Measurements from ENCODE around the gene SGTB. TPM values are rescaled to one million over a fixed set of nuclear protein-coding genes. Genes with fewer than 3 reads are reported as not detected.

The SGTB gene
- total RNA-seq, 1 experiment from 2014 or later: 13.0 TPM

- BruUV-seq (replicated peaks): no TSS peak
- Histone ChIP-seq H3K36me3 (ENCODE audit: control insufficient read depth, insufficient read depth, low read length) (no peaks in the 10 kb centered on the region), H3K9me3 (no peaks in the 10 kb centered on the region), H3K4me1 (peaks cover 16% of the 10 kb centered on the region), H3K27me3 (replicated peaks; ENCODE audit: control insufficient read depth, insufficient read depth, low read length) (no peaks in the 10 kb centered on the region), H3K4me3 (ENCODE audit: low read depth, low read length) (no peak overlapping the region)
- ChIA-PET CTCF (no interaction called here), POLR2A (no interaction called here)
- H3K4me1 Mint-ChIP-seq (ENCODE audit: low read depth, unreplicated experiment): peaks cover 16% of the 10 kb centered on the region
- no peaks in the 10 kb centered on the region for H3K27me3 Mint-ChIP-seq (ENCODE audit: insufficient read depth, unreplicated experiment)
- TF ChIP-seq CTCF (IDR thresholded peaks at IDR 0.05; ENCODE audit: insufficient read depth in 1 of 2, low read depth in 1 of 2, low read length in 1 of 2, severe bottlenecking in 1 of 2, unreplicated experiment in 1 of 2): no peak
- peaks cover 9% of the 10 kb centered on the region for H3K9me3 Mint-ChIP-seq (ENCODE audit: unreplicated experiment)
- peak overlapping the region; percentile 74 for H3K27ac Mint-ChIP-seq (ENCODE audit: unreplicated experiment)
- H3K36me3 Mint-ChIP-seq (ENCODE audit: insufficient read depth, unreplicated experiment): no peaks in the 10 kb centered on the region
- no peak for DNase-seq
- no peak overlapping the region for H3K4me3 Mint-ChIP-seq (ENCODE audit: unreplicated experiment)
- intact Hi-C loops (cut with micrococcal nuclease; ENCODE audit: unreplicated experiment): no loop called here
These were observed 29.0 kb upstream of the SGTB start for GRCh38 chr5:65750938-65751337.

GRCh38 chr5:65749956-65750355 is 28.0 kb upstream of the SGTB start:
- Mint-ChIP-seq H3K27me3 (ENCODE audit: insufficient read depth, unreplicated experiment) (no peaks in the 10 kb centered on the region), H3K9me3 (ENCODE audit: unreplicated experiment) (peaks cover 9% of the 10 kb centered on the region), H3K4me1 (ENCODE audit: low read depth, unreplicated experiment) (peaks cover 16% of the 10 kb centered on the region), H3K36me3 (ENCODE audit: insufficient read depth, unreplicated experiment) (no peaks in the 10 kb centered on the region), H3K4me3 (ENCODE audit: unreplicated experiment) (no peak overlapping the region), H3K27ac (ENCODE audit: unreplicated experiment) (no peak overlapping the region)
- peaks cover 16% of the 10 kb centered on the region for H3K4me1 ChIP-seq
- H3K4me3 ChIP-seq (ENCODE audit: low read depth, low read length): no peak overlapping the region
- POLR2A ChIA-PET: no interaction called here
- H3K9me3 ChIP-seq: no peaks in the 10 kb centered on the region
- no peak for DNase-seq
- H3K36me3 ChIP-seq (ENCODE audit: control insufficient read depth, insufficient read depth, low read length): no peaks in the 10 kb centered on the region
- TF ChIP-seq CTCF (IDR thresholded peaks at IDR 0.05; ENCODE audit: insufficient read depth in 1 of 2, low read depth in 1 of 2, low read length in 1 of 2, severe bottlenecking in 1 of 2, unreplicated experiment in 1 of 2): no peak
- CTCF ChIA-PET: no interaction called here
- no peaks in the 10 kb centered on the region for H3K27me3 ChIP-seq (replicated peaks; ENCODE audit: control insufficient read depth, insufficient read depth, low read length)
- intact Hi-C loops (cut with micrococcal nuclease; ENCODE audit: unreplicated experiment): loop anchor here (10.0 kb wide), 1 partner anchor 285 kb away; no protein-coding TSS in a partner anchor
- no TSS peak for BruUV-seq (replicated peaks)

- no peak for DNase-seq
- Mint-ChIP-seq H3K4me3 (ENCODE audit: unreplicated experiment) (no peak overlapping the region), H3K27me3 (ENCODE audit: insufficient read depth, unreplicated experiment) (no peaks in the 10 kb centered on the region), H3K36me3 (ENCODE audit: insufficient read depth, unreplicated experiment) (no peaks in the 10 kb centered on the region), H3K4me1 (ENCODE audit: low read depth, unreplicated experiment) (peaks cover 18% of the 10 kb centered on the region), H3K27ac (ENCODE audit: unreplicated experiment) (no peak overlapping the region), H3K9me3 (ENCODE audit: unreplicated experiment) (peaks cover 9% of the 10 kb centered on the region)
- H3K9me3 ChIP-seq: no peaks in the 10 kb centered on the region
- POLR2A ChIA-PET: no interaction called here
- no peaks in the 10 kb centered on the region for H3K27me3 ChIP-seq (replicated peaks; ENCODE audit: control insufficient read depth, insufficient read depth, low read length)
- H3K4me1 ChIP-seq: peaks cover 16% of the 10 kb centered on the region
- BruUV-seq (replicated peaks): no TSS peak
- TF ChIP-seq CTCF (IDR thresholded peaks at IDR 0.05; ENCODE audit: insufficient read depth in 1 of 2, low read depth in 1 of 2, low read length in 1 of 2, severe bottlenecking in 1 of 2, unreplicated experiment in 1 of 2): no peak
- CTCF ChIA-PET: no interaction called here
- no peak overlapping the region for H3K4me3 ChIP-seq (ENCODE audit: low read depth, low read length)
- intact Hi-C loops (cut with micrococcal nuclease; ENCODE audit: unreplicated experiment): loop anchor here (10.0 kb wide), 1 partner anchor 285 kb away; no protein-coding TSS in a partner anchor
- no peaks in the 10 kb centered on the region for H3K36me3 ChIP-seq (ENCODE audit: control insufficient read depth, insufficient read depth, low read length)
These were observed 27.4 kb upstream of the SGTB start for GRCh38 chr5:65749221-65749844.
